HG03060 (cell line): ENCODE data around the gene ZNF302.
"Not testable (repeated sequence)": the region's sequence is repeated elsewhere in the genome, so short reads cannot be mapped to it uniquely, and the experiment has no call there.

ENCODE experiments used
- ATAC-seq: cut with Tn5 transposase; IDR thresholded peaks from one replicate; pipeline ENCODE4 v1.9.1; 2021; ENCODE audit warnings: low read depth, moderate number of reproducible peaks; ENCODE audit not compliant: unreplicated experiment

Gene ZNF302

GRCh38 chr19:34669305-34669704 lies 8.2 kb upstream of the ZNF302 start:
- ATAC-seq, result no peak

- no peak for ATAC-seq
Observed at GRCh38 chr19:34671972-34672371, 5.5 kb upstream of the ZNF302 start.

- no peak for ATAC-seq
Observed at GRCh38 chr19:34673590-34673989, 3.9 kb upstream of the ZNF302 start.

- no peak for ATAC-seq
Observed at GRCh38 chr19:34675250-34675649, 2.2 kb upstream of the ZNF302 start.

- no peak for ATAC-seq
Observed at GRCh38 chr19:34675919-34676318, 1.6 kb upstream of the ZNF302 start.

GRCh38 chr19:34676697-34677385 lies 637 bp upstream of the ZNF302 start, which contains the start of gene SCGB2B2:
TSS of gene SCGB2B2 (minus strand) at chr19:34677159. CDS start at chr19:34594563, 82,596 bp downstream.
- ATAC-seq, result peak; percentile 39

GRCh38 chr19:34678085-34678412 lies 571 bp downstream of the ZNF302 start:
- ATAC-seq, result no peak

- no peak for ATAC-seq
Observed at GRCh38 chr19:34678421-34678820, 943 bp downstream of the ZNF302 start.

- ATAC-seq, result no peak
Observed at GRCh38 chr19:34681478-34681877, 4.0 kb downstream of the ZNF302 start.

- not testable (repeated sequence) for ATAC-seq
Observed at GRCh38 chr19:34685266-34685665, 7.8 kb downstream of the ZNF302 start.

- no peak for ATAC-seq
Observed at GRCh38 chr19:34686455-34686854, 9.0 kb downstream of the ZNF302 start.

GRCh38 chr19:34687348-34687747 lies 9.9 kb downstream of the ZNF302 start:
- ATAC-seq, result no peak

GRCh38 chr19:34688592-34688991 lies 11.1 kb downstream of the ZNF302 start:
- ATAC-seq, result no peak

GRCh38 chr19:34690372-34690771 lies 12.9 kb downstream of the ZNF302 start:
- ATAC-seq, result no peak

- no peak for ATAC-seq
Observed at GRCh38 chr19:34692549-34692948, 15.1 kb downstream of the ZNF302 start.

- ATAC-seq, result no peak
Observed at GRCh38 chr19:34707661-34708060, 30.2 kb downstream of the ZNF302 start.

- ATAC-seq, result no peak
Observed at GRCh38 chr19:34711890-34712289, 34.4 kb downstream of the ZNF302 start.

GRCh38 chr19:34712395-34713261 lies 35.1 kb downstream of the ZNF302 start:
- no peak for ATAC-seq

GRCh38 chr19:34713262-34713637 lies 35.8 kb downstream of the ZNF302 start:
- ATAC-seq, result no peak

GRCh38 chr19:34715357-34715756 lies 37.9 kb downstream of the ZNF302 start:
- ATAC-seq, result no peak

GRCh38 chr19:34722353-34722752 lies 44.9 kb downstream of the ZNF302 start:
- no peak for ATAC-seq

- no peak for ATAC-seq
Observed at GRCh38 chr19:34725400-34725799, 47.9 kb downstream of the ZNF302 start.
